Right lobe of liver (tissue), 6 donors: Measurements from ENCODE around the gene IFNA2. TPM values are rescaled to one million over a fixed set of nuclear protein-coding genes. Genes with fewer than 3 reads are reported as not detected.

Experiments used
- ATAC-seq, 4 donors: fragments of 200-7000 bp; cut with Tn5 transposase; one replicate each; pipeline ENCODE4 v1.9.1; 2020; ENCODE audit warnings: mild to moderate bottlenecking in 4 of 4, moderate library complexity in 4 of 4
- DNase-seq, 3 donors: peaks; one replicate each; pipeline ENCODE4 v3.0.0-alpha.2; 2020
- H3K27ac ChIP-seq, 3 donors: fragments of 200-600 bp; one replicate each; pipeline ENCODE4 v1.8.0; 2022
- H3K27me3 ChIP-seq, 2 donors: fragments of 200-600 bp; one replicate each; pipeline ENCODE4 v1.8.0; 2022
- H3K36me3 ChIP-seq, 4 donors: fragments of 200-600 bp; sonication (generic) in 1 of 4; one replicate each; pipeline versions ENCODE4 v1.5.1 to v1.8.0; 2017 to 2022; ENCODE audit warnings: control low read depth in 1 of 4
- H3K4me1 ChIP-seq, 4 donors: fragments of 200-600 bp; sonication (generic) in 1 of 4; one replicate each; pipeline versions ENCODE4 v1.5.1 to v1.8.0; 2017 to 2022; ENCODE audit warnings: control low read depth in 1 of 4
- H3K4me3 ChIP-seq, 3 donors: fragments of 200-600 bp; one replicate each; pipeline ENCODE4 v1.8.0; 2022
- H3K9me3 ChIP-seq, 4 donors: fragments of 200-600 bp; sonication (generic) in 1 of 4; one replicate each; pipeline versions ENCODE4 v1.5.1 to v1.8.0; 2017 to 2022; ENCODE audit warnings: control low read depth in 1 of 4
- POLR2A ChIP-seq: fragments of 450-650 bp; IDR thresholded peaks from one replicate; pipeline ENCODE4 v1.6.1; 2017; ENCODE audit warnings: antibody characterized with exemption, mild to moderate bottlenecking
- WGBS: methylation state at CpG from one replicate; pipeline ENCODE4 v1.1.6; 2018; ENCODE audit warnings: low coverage, low lambda C conversion rate; ENCODE audit not compliant: insufficient coverage; ENCODE audit errors: missing lambda C conversion rate; 5-methylcytosine and 5-hydroxymethylcytosine counted together
- intact Hi-C, 2 donors: fragments of 100-400 bp; cut with DNase I; formaldehyde crosslinking; loops; one replicate each; pipeline versions ENCODE4 v1.11.2 to v1.14.1; 2022
- total RNA-seq, 6 experiments: library from RNA; depleted of rRNA in 2 of 6; stranded (reverse); fragments of >200 nt in 2 of 6; fragmentation: NEBNext Ultra II Directional in 3 of 6; extraction: Animal tissue kit (Norgen Biotek cat#: 25700) in 3 of 6; gene quantifications; one replicate each; pipeline versions ENCODE4 v1.1.0 to v1.2.4, GENCODE V29; 2016 to 2023
- TF ChIP-seq, protein P1 (sequence below), 4 donors: fragments of 200-600 bp in 3 of 4; fragments of 450-650 bp in 1 of 4; IDR thresholded peaks; one replicate each; pipeline versions ENCODE4 v1.5.1 to v1.8.0; 2016 to 2022; ENCODE audit warnings: antibody characterized with exemption in 4 of 4, mild to moderate bottlenecking in 2 of 4
- donor health status: DM: no; HTN: yes; CAD: no.
- donor health status: DM: no; HTN: no; CAD: no.
- donor health status: DM: no; HTN: no; CAD: no.
- donor health status: DM: no; HTN: yes; CAD: no.
- donor health status: DM: no; HTN: yes; CAD: no.

Gene IFNA2
- total RNA-seq, 6 experiments from 2014 or later: not detected

DNA sequence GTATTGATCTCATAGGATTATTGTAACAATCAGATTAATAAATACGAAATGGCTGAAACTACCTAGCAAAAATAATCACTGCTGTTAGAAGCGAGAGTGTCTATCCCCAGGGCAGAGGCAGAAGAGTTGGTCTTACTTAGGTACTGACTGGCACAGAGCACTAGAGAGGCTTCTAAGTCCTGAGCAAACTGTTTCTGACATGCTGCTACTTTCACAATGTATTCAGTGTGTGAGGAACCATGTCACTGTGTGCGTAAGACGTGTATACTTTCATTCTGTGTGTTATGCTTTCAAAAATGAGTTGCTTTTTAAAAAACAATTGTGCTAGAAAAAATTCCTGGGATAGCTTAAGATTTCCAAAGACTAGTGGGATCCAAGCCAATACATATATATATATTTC is 44.5 kb downstream of the IFNA2 start:
- TF ChIP-seq POLR2A: no peak
- TF ChIP-seq, protein P1, sequence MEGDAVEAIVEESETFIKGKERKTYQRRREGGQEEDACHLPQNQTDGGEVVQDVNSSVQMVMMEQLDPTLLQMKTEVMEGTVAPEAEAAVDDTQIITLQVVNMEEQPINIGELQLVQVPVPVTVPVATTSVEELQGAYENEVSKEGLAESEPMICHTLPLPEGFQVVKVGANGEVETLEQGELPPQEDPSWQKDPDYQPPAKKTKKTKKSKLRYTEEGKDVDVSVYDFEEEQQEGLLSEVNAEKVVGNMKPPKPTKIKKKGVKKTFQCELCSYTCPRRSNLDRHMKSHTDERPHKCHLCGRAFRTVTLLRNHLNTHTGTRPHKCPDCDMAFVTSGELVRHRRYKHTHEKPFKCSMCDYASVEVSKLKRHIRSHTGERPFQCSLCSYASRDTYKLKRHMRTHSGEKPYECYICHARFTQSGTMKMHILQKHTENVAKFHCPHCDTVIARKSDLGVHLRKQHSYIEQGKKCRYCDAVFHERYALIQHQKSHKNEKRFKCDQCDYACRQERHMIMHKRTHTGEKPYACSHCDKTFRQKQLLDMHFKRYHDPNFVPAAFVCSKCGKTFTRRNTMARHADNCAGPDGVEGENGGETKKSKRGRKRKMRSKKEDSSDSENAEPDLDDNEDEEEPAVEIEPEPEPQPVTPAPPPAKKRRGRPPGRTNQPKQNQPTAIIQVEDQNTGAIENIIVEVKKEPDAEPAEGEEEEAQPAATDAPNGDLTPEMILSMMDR (IDR thresholded peaks at IDR 0.05): no peak
- H3K9me3 ChIP-seq: no peaks in the 10 kb centered on the region
- H3K27ac ChIP-seq: no peak overlapping the region
- intact Hi-C loops: no loop called here
- no peaks in the 10 kb centered on the region for H3K36me3 ChIP-seq
- ATAC-seq: no peak
- no peak overlapping the region for H3K4me3 ChIP-seq
- no peak for DNase-seq
- H3K4me1 ChIP-seq: no peaks in the 10 kb centered on the region
- 75% methylated on average over 4 of the region's 4 CpGs for WGBS
- no peaks in the 10 kb centered on the region for H3K27me3 ChIP-seq

DNA sequence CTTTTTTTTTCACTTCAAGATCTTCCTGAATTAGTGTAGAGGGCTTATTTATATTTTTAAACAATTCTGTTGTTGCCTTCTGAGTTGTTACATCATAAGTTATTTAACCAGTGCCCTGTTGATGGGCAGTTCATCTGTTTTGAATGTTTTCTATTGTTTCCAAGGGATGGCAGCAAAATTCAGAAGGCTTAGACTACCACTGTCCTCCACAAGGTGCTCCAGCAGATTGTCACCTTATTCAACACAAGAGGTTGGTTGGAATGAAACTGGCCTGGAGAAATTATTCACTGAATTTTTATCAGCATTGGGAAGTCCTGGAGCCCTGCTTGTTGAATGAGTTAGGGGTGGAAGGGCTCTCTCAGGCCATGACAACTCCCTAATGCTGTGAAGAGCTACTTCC is 48.7 kb downstream of the IFNA2 start:
- Histone ChIP-seq H3K27ac (no peak overlapping the region), H3K27me3 (no peaks in the 10 kb centered on the region), H3K4me3 (no peak overlapping the region), H3K36me3 (no peaks in the 10 kb centered on the region), H3K4me1 (peaks cover 0 to 28% (median 11%) of the 10 kb centered on the region in 4 donors), H3K9me3 (no peaks in the 10 kb centered on the region)
- ATAC-seq (no peak), DNase-seq (no peak)
- TF ChIP-seq, protein P1 (IDR thresholded peaks at IDR 0.05): no peak
- TF ChIP-seq POLR2A: no peak
- intact Hi-C loops: no loop called here

DNA sequence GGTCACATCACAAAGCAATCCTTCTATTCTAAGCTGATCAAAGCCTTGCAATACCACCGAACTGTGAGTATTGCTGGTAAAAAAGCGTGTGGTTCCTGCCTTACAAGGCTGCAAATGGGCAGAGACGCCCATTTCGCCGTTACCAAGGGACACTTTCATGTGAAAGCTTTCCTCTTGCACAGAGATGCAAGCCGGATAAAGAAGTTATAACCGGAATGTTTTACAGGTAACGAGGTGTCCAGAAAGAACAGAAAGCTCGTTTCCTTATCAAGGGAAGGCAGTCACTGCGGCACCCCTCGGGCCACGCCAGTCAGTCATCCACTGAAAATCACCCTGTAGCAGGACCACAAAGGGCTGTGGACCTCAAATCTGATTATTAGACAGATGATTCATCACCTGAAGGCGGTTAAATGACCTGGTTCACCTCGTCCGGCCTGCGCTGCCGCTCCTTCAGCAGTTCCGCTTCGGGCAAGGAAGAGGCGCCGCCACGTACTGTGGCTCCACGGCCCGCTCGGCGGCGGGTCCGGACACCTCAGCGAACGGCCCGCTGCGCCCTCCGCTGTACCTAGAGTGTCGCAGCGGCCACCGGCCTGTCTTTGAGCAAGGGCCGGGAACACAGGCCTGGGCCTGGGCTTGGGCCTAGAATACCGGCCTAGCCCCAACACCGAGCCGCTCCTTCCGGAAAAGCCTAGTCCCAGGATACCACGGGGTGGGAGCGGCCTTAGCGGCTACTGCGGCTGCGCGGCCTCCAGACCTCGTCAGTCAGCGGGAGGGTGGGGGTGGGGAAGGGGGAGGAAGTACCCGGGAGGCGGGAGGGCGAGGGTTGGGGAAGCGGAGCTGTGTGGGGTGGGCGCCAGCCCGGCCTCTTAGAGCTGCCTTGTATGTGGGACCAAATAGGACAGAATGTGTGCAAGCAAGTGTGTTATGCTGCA is 50.2 kb downstream of the IFNA2 start, which contains the start of gene KLHL9:
TSS of gene KLHL9 (minus strand) at position 704 of the 932 bp plus-strand sequence. CDS start at position 159, 545 bp downstream.
- Histone ChIP-seq H3K27ac (peak within 1 kb of the TSS; percentile 91 to 98 (median 97)), H3K4me3 (peak within 1 kb of the TSS; percentile 75 to 91 (median 77)), H3K27me3 (no peaks in the 10 kb centered on the region), H3K36me3 (no peaks in the 10 kb centered on the region), H3K9me3 (no peaks in the 10 kb centered on the region), H3K4me1 (peaks cover 0 to 34% (median 12%) of the 10 kb centered on the region in 4 donors)
- DNase-seq (peak; percentile 94 to 95 (median 95)), ATAC-seq (peak; percentile 98 to 99 (median 99))
- intact Hi-C loops: no loop called here
- TF ChIP-seq POLR2A: peak; percentile 66
- TF ChIP-seq, protein P1 (IDR thresholded peaks at IDR 0.05): no peak
- 0% methylated on average over 14 of the region's 55 CpGs for WGBS

Other genes with a start within 250 kb of the IFNA2 start
- not detected for gene IFNW1, start 243.6 kb downstream of the IFNA2 start, total RNA-seq
- gene IFNA21, start 218.7 kb downstream of the IFNA2 start, total RNA-seq: not detected
- not detected for gene IFNA4, start 197.8 kb downstream of the IFNA2 start, total RNA-seq
- gene IFNA7, start 183.2 kb downstream of the IFNA2 start, total RNA-seq: not detected
- gene IFNA10, start 178.3 kb downstream of the IFNA2 start, total RNA-seq: not detected
- not detected for gene IFNA16, start 168.1 kb downstream of the IFNA2 start, total RNA-seq
- not detected for gene IFNA17, start 157.2 kb downstream of the IFNA2 start, total RNA-seq
- gene IFNA14, start 145.4 kb downstream of the IFNA2 start, total RNA-seq: not detected
- not detected for gene IFNA5, start 80.1 kb downstream of the IFNA2 start, total RNA-seq
- 10 to 100 TPM in 2 of 6 experiments, 1 to 10 TPM in 4; 5.9 to 11.7 (median 8.7) TPM for gene KLHL9, start 50.0 kb downstream of the IFNA2 start, total RNA-seq
- not detected for gene IFNA6, start 34.5 kb downstream of the IFNA2 start, total RNA-seq
- not detected for gene IFNA13, start 17.3 kb downstream of the IFNA2 start, total RNA-seq
- gene IFNA8, start 23.7 kb upstream of the IFNA2 start, total RNA-seq: not detected
- not detected for gene IFNA1, start 55.0 kb upstream of the IFNA2 start, total RNA-seq
- gene IFNE, start 96.9 kb upstream of the IFNA2 start, total RNA-seq: not detected